Transverse colon (tissue), 4 donors: ENCODE measurements around the gene DYNC2H1.

Source experiments
- CTCF ChIP-seq, 5 experiments: fragments of 200-600 bp in 3 of 5; fragments of 450-650 bp in 2 of 5; sonication (generic) in 3 of 5; IDR thresholded peaks; 1 replicate in 2 of 5; 2 replicates in 3 of 5; pipeline ENCODE4 v1.5.1; 2016 to 2017; ENCODE audit warnings: antibody characterized with exemption in 5 of 5, inconsistent platforms in 3 of 5, mild to moderate bottlenecking in 2 of 5, moderate library complexity in 1 of 5
- EP300 ChIP-seq: sonication (generic); formaldehyde crosslinking; IDR thresholded peaks from one replicate; pipeline ENCODE4 v1.6.1; 2017; ENCODE audit warnings: antibody characterized with exemption, low read depth
- POLR2A ChIP-seq: fragments of 450-650 bp; IDR thresholded peaks from one replicate; pipeline ENCODE4 v1.6.1; 2016; ENCODE audit warnings: antibody characterized with exemption, mild to moderate bottlenecking, moderate library complexity
- POLR2AphosphoS5 ChIP-seq, 3 donors: sonication (generic); formaldehyde crosslinking; IDR thresholded peaks; one replicate each; pipeline ENCODE4 v1.6.1; 2016; ENCODE audit warnings: antibody characterized with exemption in 3 of 3

- TF ChIP-seq CTCF (IDR thresholded peaks at IDR 0.05) (no peak), POLR2AphosphoS5 (IDR thresholded peaks at IDR 0.05) (no peak), POLR2A (no peak), EP300 (no peak)
Measured at GRCh38 chr11:103254123-103254522, 144.9 kb downstream of the DYNC2H1 start.
